M059J (cell line): ENCODE measurements around the gene STX1A. TPM values are rescaled to one million over a fixed set of nuclear protein-coding genes. Genes with fewer than 3 reads are reported as not detected.
"Not testable (repeated sequence)": the region's sequence is repeated elsewhere in the genome, so short reads cannot be mapped to it uniquely, and the experiment has no call there.

Source experiments
- DNase-seq: peaks from one replicate; pipeline ENCODE4 v3.0.0-alpha.2; 2012; ENCODE audit warnings: low read depth
- total RNA-seq: library from RNA; depleted of rRNA; stranded (reverse); fragments of >200 nt; shearing (Covaris generic); gene quantifications from 2 replicates; pipeline ENCODE4 v1.2.3, GENCODE V29; 2014

STX1A gene
- total RNA-seq, 1 experiment from 2014 or later: 23.7 TPM

GRCh38 chr7:73683056-73683787 is 36.2 kb downstream of the STX1A start, which contains the start of the genes BUD23 and DNAJC30:
BUD23 (plus strand) TSS chr7:73683597; CDS start chr7:73683626, 29 bp downstream.
DNAJC30 (minus strand) TSS chr7:73683453; CDS start chr7:73683423, 30 bp downstream.
- peak; percentile 95 for DNase-seq

GRCh38 chr7:73682745-73683055 is 36.8 kb downstream of the STX1A start:
- no peak for DNase-seq

GRCh38 chr7:73681031-73681430 is 38.4 kb downstream of the STX1A start:
- DNase-seq: peak; percentile 66

GRCh38 chr7:73680501-73680900 is 39.0 kb downstream of the STX1A start:
- no peak for DNase-seq

- no peak for DNase-seq
These were observed 39.8 kb downstream of the STX1A start for GRCh38 chr7:73679709-73680108.

GRCh38 chr7:73678862-73679261 is 40.6 kb downstream of the STX1A start:
- no peak for DNase-seq

GRCh38 chr7:73676062-73676461 is 43.4 kb downstream of the STX1A start:
- DNase-seq: not testable (repeated sequence)

GRCh38 chr7:73674468-73675124 is 44.9 kb downstream of the STX1A start:
- DNase-seq: no peak

GRCh38 chr7:73671857-73672445 is 47.5 kb downstream of the STX1A start:
- DNase-seq: no peak

- no peak for DNase-seq
These were observed 48.2 kb downstream of the STX1A start for GRCh38 chr7:73671322-73671661.

- no peak for DNase-seq
These were observed 49.5 kb downstream of the STX1A start for GRCh38 chr7:73669858-73670385.

GRCh38 chr7:73669288-73669701 is 50.2 kb downstream of the STX1A start:
- DNase-seq: no peak

- no peak for DNase-seq
These were observed 50.6 kb downstream of the STX1A start for GRCh38 chr7:73668886-73669230.

- DNase-seq: no peak
These were observed 51.2 kb downstream of the STX1A start for GRCh38 chr7:73668103-73668885.

GRCh38 chr7:73667344-73668102 is 51.9 kb downstream of the STX1A start, which contains the start of gene VPS37D:
VPS37D (plus strand) TSS chr7:73667831; CDS start chr7:73667959, 128 bp downstream.
- DNase-seq: peak; percentile 85

- DNase-seq: no peak
These were observed 56.4 kb downstream of the STX1A start for GRCh38 chr7:73663033-73663432.

GRCh38 chr7:73660594-73660993 is 58.9 kb downstream of the STX1A start:
- not testable (repeated sequence) for DNase-seq

- DNase-seq: no peak
These were observed 59.5 kb downstream of the STX1A start for GRCh38 chr7:73659983-73660382.

GRCh38 chr7:73655309-73655708 is 64.2 kb downstream of the STX1A start:
- not testable (repeated sequence) for DNase-seq

GRCh38 chr7:73652541-73652949 is 66.9 kb downstream of the STX1A start:
- DNase-seq: no peak

- no peak for DNase-seq
These were observed 68.9 kb downstream of the STX1A start for GRCh38 chr7:73650524-73650923.
